ENCODE results near the gene IQCN.

The IQCN gene

GRCh38 chr19:18274219-18274780 lies at the start of gene IQCN (continued):
- no peak for TF ChIP-seq SCRT2 (tag by site-specific recombination; IDR thresholded peaks at IDR 0.05)

- peak within 1 kb of the TSS; percentile 92 for H3K4me3 ChIP-seq (ENCODE audit: low read depth, low read length)
- CTCF ChIA-PET, result interaction anchor here (0.6 to 7.6 kb wide), 11 partner anchors 10 to 170 kb away, joined by 3 to 114 read pairs (median 5); partner anchors contain the start of genes JUND and PIK3R2
- POLR2A ChIA-PET, result interaction anchor here (0.7 to 3.7 kb wide), 6 partner anchors 16 to 77 kb away, joined by 3 to 118 read pairs (median 10); partner anchors contain the start of gene JUND
- H3K9me3 ChIP-seq (ENCODE audit: control insufficient read depth, insufficient read depth, low read depth, low read length), result no peaks in the 10 kb centered on the region
- H3K27ac ChIP-seq (ENCODE audit: extremely low read depth, low read depth, low read length), result peak within 1 kb of the TSS; percentile 84
- H3K36me3 ChIP-seq (ENCODE audit: control insufficient read depth in 2 of 2, insufficient read depth in 1 of 2, low read length in 2 of 2), result peaks cover 0 to 15% of the 10 kb centered on the region in 2 experiments; a peak in 1 of 3 replicates
- peaks cover 7% of the 10 kb centered on the region for H3K4me1 ChIP-seq (ENCODE audit: control insufficient read depth, insufficient read depth, low read length)
- TF ChIP-seq ZNF610 (tag by site-specific recombination; IDR thresholded peaks at IDR 0.05; ENCODE audit: borderline replicate concordance) (0 out of 2 replicates have a peak, but pooled peaks have one; percentile 44), KLF16 (tag by site-specific recombination; IDR thresholded peaks at IDR 0.05) (peak; percentile 49; the same call in 1 of the 2 replicates), ZNF18 (tag by site-specific recombination; IDR thresholded peaks at IDR 0.05) (peak; percentile 30; the same call in 1 of the 2 replicates), ZNF184 (tag by site-specific recombination; IDR thresholded peaks at IDR 0.05) (0 out of 2 replicates have a peak, but pooled peaks have one; percentile 12), ZSCAN16 (tag by site-specific recombination; IDR thresholded peaks at IDR 0.05) (no peak), ZNF48 (tag by site-specific recombination; IDR thresholded peaks at IDR 0.05) (no peak), EGR2 (tag by site-specific recombination; IDR thresholded peaks at IDR 0.05; ENCODE audit: low read depth) (no peak), ZSCAN5A (tag by site-specific recombination; IDR thresholded peaks at IDR 0.05) (peak; percentile 56; the same call in 1 of the 2 replicates), ZNF692 (tag by site-specific recombination; IDR thresholded peaks at IDR 0.05) (0 out of 2 replicates have a peak, but pooled peaks have one; percentile 1), KLF17 (tag by site-specific recombination; IDR thresholded peaks at IDR 0.05) (no peak; the same call in none of the 2 replicates), ZBTB1 (tag by site-specific recombination; IDR thresholded peaks at IDR 0.05) (no peak), PATZ1 (tag by site-specific recombination; IDR thresholded peaks at IDR 0.05) (0 out of 2 replicates have a peak, but pooled peaks have one; percentile 28), ZNF10 (tag by site-specific recombination; IDR thresholded peaks at IDR 0.05) (peak; percentile 76; the same call in 1 of the 2 replicates), ZNF221 (tag by site-specific recombination; IDR thresholded peaks at IDR 0.05; ENCODE audit: borderline replicate concordance) (no peak), ZNF2 (tag by site-specific recombination; IDR thresholded peaks at IDR 0.05) (peak; percentile 40; the same call in 1 of the 2 replicates), ZIC2 (tag by site-specific recombination; IDR thresholded peaks at IDR 0.05) (peak; percentile 62), OSR2 (tag by site-specific recombination; IDR thresholded peaks at IDR 0.05) (0 out of 2 replicates have a peak, but pooled peaks have one; percentile 36), SP2 (tag by site-specific recombination; IDR thresholded peaks at IDR 0.05) (peak; percentile 95), KLF8 (tag by site-specific recombination; IDR thresholded peaks at IDR 0.05) (peak; percentile 70), ZXDB (tag by site-specific recombination; IDR thresholded peaks at IDR 0.05) (0 out of 2 replicates have a peak, but pooled peaks have one; percentile 44), PBX3 (CRISPR knock-in tag; IDR thresholded peaks at IDR 0.05) (peak; percentile 96), ZNF223 (tag by site-specific recombination; IDR thresholded peaks at IDR 0.05) (0 out of 2 replicates have a peak, but pooled peaks have one; percentile 52), ZNF596 (tag by site-specific recombination; IDR thresholded peaks at IDR 0.05) (0 out of 2 replicates have a peak, but pooled peaks have one; percentile 5)
Measured at GRCh38 chr19:18322759-18323460, 48.7 kb upstream of the IQCN start, which contains the start of gene LSM4. TSS of gene LSM4 (minus strand) at chr19:18323076. CDS start at chr19:18323020, 56 bp downstream.
